Mesenchymal stem cell (in vitro differentiated cells and primary cell): Measurements from ENCODE around the gene CCDC185.

Experiments
- DNase-seq: peaks from one replicate; pipeline ENCODE4 v3.0.0-alpha.2; 2013
- H2AFZ ChIP-seq: one replicate; pipeline ENCODE4 v1.6.1; 2013; ENCODE audit warnings: low read depth, mild to moderate bottlenecking, control low read depth, inconsistent platforms, low read length, moderate library complexity
- H2AK5ac ChIP-seq: 2 replicates; pipeline ENCODE4 v1.6.1; 2013; ENCODE audit warnings: low read length, moderate library complexity, mild to moderate bottlenecking, inconsistent platforms; ENCODE audit not compliant: severe bottlenecking
- H2BK120ac ChIP-seq: one replicate; pipeline ENCODE4 v1.6.1; 2013; ENCODE audit warnings: low read depth, mild to moderate bottlenecking, inconsistent platforms, low read length, moderate library complexity
- H2BK12ac ChIP-seq, 2 experiments: one replicate each; pipeline ENCODE4 v1.6.1; 2013; ENCODE audit warnings: inconsistent platforms in 2 of 2, low read length in 2 of 2, mild to moderate bottlenecking in 2 of 2, moderate library complexity in 2 of 2, control low read depth in 1 of 2
- H2BK15ac ChIP-seq: one replicate; pipeline ENCODE4 v1.6.1; 2013; ENCODE audit warnings: mild to moderate bottlenecking, low read depth, inconsistent platforms; ENCODE audit not compliant: poor library complexity, severe bottlenecking
- H2BK5ac ChIP-seq: 2 replicates; pipeline ENCODE4 v1.6.1; 2013; ENCODE audit warnings: low read depth, mild to moderate bottlenecking, low read length, control low read depth, inconsistent platforms; ENCODE audit not compliant: poor library complexity, severe bottlenecking
- H3K14ac ChIP-seq, 2 experiments: one replicate each; pipeline ENCODE4 v1.6.1; 2013; ENCODE audit warnings: inconsistent platforms in 2 of 2, low read length in 2 of 2, control low read depth in 1 of 2, mild to moderate bottlenecking in 1 of 2, moderate library complexity in 1 of 2
- H3K18ac ChIP-seq, 2 experiments: one replicate each; pipeline ENCODE4 v1.6.1; 2013; ENCODE audit warnings: inconsistent platforms in 2 of 2, low read length in 2 of 2, control low read depth in 1 of 2, low read depth in 1 of 2, mild to moderate bottlenecking in 1 of 2
- H3K23ac ChIP-seq, 2 experiments: one replicate each; pipeline ENCODE4 v1.6.1; 2013; ENCODE audit warnings: inconsistent platforms in 2 of 2, low read length in 2 of 2, mild to moderate bottlenecking in 2 of 2, moderate library complexity in 2 of 2, control low read depth in 1 of 2
- H3K27ac ChIP-seq: 2 replicates; pipeline ENCODE4 v1.5.1; 2013; ENCODE audit warnings: mild to moderate bottlenecking, moderate library complexity, low read length, control low read depth, inconsistent platforms; ENCODE audit not compliant: poor library complexity, severe bottlenecking
- H3K27me3 ChIP-seq, 2 experiments: 2 replicates each; pipeline versions ENCODE4 v1.6.1 to v1.7.0; 2013; ENCODE audit warnings: low read length in 2 of 2, mild to moderate bottlenecking in 2 of 2, moderate library complexity in 2 of 2, control low read depth in 1 of 2, inconsistent platforms in 1 of 2; ENCODE audit not compliant: control insufficient read depth in 1 of 2, insufficient read depth in 1 of 2
- H3K36me3 ChIP-seq, 2 experiments: 2 replicates each; pipeline versions ENCODE4 v1.6.1 to v1.7.0; 2013; ENCODE audit warnings: low read length in 2 of 2, control low read depth in 1 of 2, inconsistent platforms in 1 of 2, low read depth in 1 of 2, mild to moderate bottlenecking in 1 of 2; ENCODE audit not compliant: insufficient read depth in 2 of 2, control insufficient read depth in 1 of 2
- H3K4ac ChIP-seq, 2 experiments: one replicate each; pipeline ENCODE4 v1.6.1; 2013; ENCODE audit warnings: inconsistent platforms in 2 of 2, low read length in 2 of 2, mild to moderate bottlenecking in 2 of 2, moderate library complexity in 2 of 2, control low read depth in 1 of 2, low read depth in 1 of 2
- H3K4me1 ChIP-seq: 2 replicates; pipeline ENCODE4 v1.6.1; 2013; ENCODE audit warnings: low read depth, low read length, control low read depth; ENCODE audit not compliant: control insufficient read depth, insufficient read depth
- H3K4me2 ChIP-seq: 2 replicates; pipeline ENCODE4 v1.6.1; 2013; ENCODE audit warnings: low read length, mild to moderate bottlenecking, inconsistent platforms; ENCODE audit not compliant: poor library complexity, severe bottlenecking
- H3K4me3 ChIP-seq, 2 experiments: 2 replicates each; pipeline versions ENCODE4 v1.5.1 to v1.7.0; 2013; ENCODE audit warnings: low read length in 2 of 2, mild to moderate bottlenecking in 2 of 2, control low read depth in 1 of 2, low read depth in 1 of 2; ENCODE audit not compliant: insufficient read depth in 1 of 2
- H3K79me1 ChIP-seq: replicated peaks from 2 replicates; pipeline ENCODE4 v1.6.1; 2013; ENCODE audit warnings: mild to moderate bottlenecking, control low read depth, low read length, inconsistent platforms; ENCODE audit not compliant: poor library complexity, severe bottlenecking
- H3K9ac ChIP-seq: 2 replicates; pipeline ENCODE4 v1.7.0; 2013; ENCODE audit warnings: mild to moderate bottlenecking, low read length, moderate library complexity
- H3K9me3 ChIP-seq: 2 replicates; pipeline ENCODE4 v1.7.0; 2013; ENCODE audit warnings: mild to moderate bottlenecking, low read length; ENCODE audit not compliant: control insufficient read depth
- H4K8ac ChIP-seq: one replicate; pipeline ENCODE4 v1.6.1; 2013; ENCODE audit warnings: inconsistent platforms, mild to moderate bottlenecking, low read length, moderate library complexity
- H4K91ac ChIP-seq: one replicate; pipeline ENCODE4 v1.6.1; 2013; ENCODE audit warnings: mild to moderate bottlenecking, low read length, inconsistent platforms
- WGBS: methylation state at CpG from one replicate; pipeline ENCODE4 v1.1.7; 2013; ENCODE audit warnings: mixed read lengths; 5-methylcytosine and 5-hydroxymethylcytosine counted together

The CCDC185 gene

DNA sequence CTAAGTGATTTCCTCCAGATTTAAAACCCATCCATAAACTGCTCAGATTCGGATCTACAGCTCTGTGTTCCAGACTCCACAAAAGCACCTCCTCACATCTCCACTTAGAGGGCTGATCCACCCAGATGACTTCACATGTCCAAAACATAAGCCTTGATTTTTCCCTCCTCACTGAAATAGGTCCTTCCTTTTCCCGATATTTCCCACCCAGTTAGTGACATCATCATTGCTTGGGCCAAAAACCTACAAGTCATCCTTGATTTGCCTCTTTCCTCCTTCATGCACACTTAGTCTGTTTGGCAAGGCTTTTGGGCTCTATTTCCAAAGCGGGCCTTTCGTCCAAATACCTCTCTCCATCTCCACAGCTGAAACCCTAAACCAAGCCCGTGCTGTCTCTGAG lies 32.3 kb downstream of the CCDC185 start:
- H3K4ac ChIP-seq = no peak overlapping the region
- no peak overlapping the region for H3K18ac ChIP-seq
- H3K4me1 ChIP-seq = peaks cover 3% of the 10 kb centered on the region
- no peak overlapping the region for H3K14ac ChIP-seq
- H2AK5ac ChIP-seq = no peak overlapping the region
- H3K36me3 ChIP-seq = no peaks in the 10 kb centered on the region
- H3K27ac ChIP-seq = no peak overlapping the region
- H2BK12ac ChIP-seq = no peak overlapping the region
- no peak overlapping the region for H2BK15ac ChIP-seq
- no peaks in the 10 kb centered on the region for H3K27me3 ChIP-seq
- no peak overlapping the region for H4K8ac ChIP-seq
- no peak overlapping the region for H2BK120ac ChIP-seq
- H3K23ac ChIP-seq = no peak overlapping the region
- H2AFZ ChIP-seq = no peak overlapping the region
- H2BK5ac ChIP-seq = no peak overlapping the region
- H3K9me3 ChIP-seq = no peaks in the 10 kb centered on the region
- H3K9ac ChIP-seq = peak overlapping the region; percentile 48
- H4K91ac ChIP-seq = no peak overlapping the region
- no peaks in the 10 kb centered on the region for H3K79me1 ChIP-seq
- H3K4me3 ChIP-seq = no peak overlapping the region
- H3K4me2 ChIP-seq = no peak overlapping the region
- DNase-seq = no peak
- 83% methylated on average over 5 of the region's 5 CpGs for WGBS

DNA sequence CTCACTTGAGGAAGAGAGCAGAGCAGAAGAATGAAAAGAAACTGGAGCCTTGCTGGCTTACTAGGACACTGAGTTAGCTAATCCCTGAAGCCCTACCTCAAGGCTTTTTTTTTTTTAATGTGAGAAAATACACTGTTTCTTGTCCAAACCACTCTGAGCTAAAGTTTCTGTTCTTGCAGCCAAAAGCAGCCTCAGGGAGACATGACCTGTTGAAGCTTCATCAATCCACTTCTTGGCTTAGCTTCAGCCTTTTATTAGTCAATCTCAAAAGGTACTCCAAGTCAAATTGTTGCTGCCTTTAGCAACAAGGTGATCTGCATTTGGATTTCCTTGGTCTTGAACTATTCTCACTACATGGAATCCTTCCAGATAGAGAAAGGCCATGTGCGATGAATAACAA lies 33.7 kb downstream of the CCDC185 start:
- no peak for DNase-seq
- H3K14ac ChIP-seq = no peak overlapping the region
- H3K4ac ChIP-seq = no peak overlapping the region
- no peak overlapping the region for H2BK15ac ChIP-seq
- no peak overlapping the region for H3K4me2 ChIP-seq
- H2AFZ ChIP-seq = no peak overlapping the region
- no peak overlapping the region for H3K18ac ChIP-seq
- H2BK120ac ChIP-seq = no peak overlapping the region
- H3K27me3 ChIP-seq = no peaks in the 10 kb centered on the region
- H2BK12ac ChIP-seq = no peak overlapping the region
- H3K27ac ChIP-seq = no peak overlapping the region
- no peaks in the 10 kb centered on the region for H3K36me3 ChIP-seq
- H3K9ac ChIP-seq = no peak overlapping the region
- H3K9me3 ChIP-seq = no peaks in the 10 kb centered on the region
- H3K4me1 ChIP-seq = peaks cover 5% of the 10 kb centered on the region
- H2AK5ac ChIP-seq = no peak overlapping the region
- H2BK5ac ChIP-seq = no peak overlapping the region
- no peak overlapping the region for H4K91ac ChIP-seq
- H4K8ac ChIP-seq = no peak overlapping the region
- H3K23ac ChIP-seq = no peak overlapping the region
- H3K4me3 ChIP-seq = no peak overlapping the region
- WGBS = 100% methylated on average over 1 of the region's 1 CpG
- no peaks in the 10 kb centered on the region for H3K79me1 ChIP-seq

DNA sequence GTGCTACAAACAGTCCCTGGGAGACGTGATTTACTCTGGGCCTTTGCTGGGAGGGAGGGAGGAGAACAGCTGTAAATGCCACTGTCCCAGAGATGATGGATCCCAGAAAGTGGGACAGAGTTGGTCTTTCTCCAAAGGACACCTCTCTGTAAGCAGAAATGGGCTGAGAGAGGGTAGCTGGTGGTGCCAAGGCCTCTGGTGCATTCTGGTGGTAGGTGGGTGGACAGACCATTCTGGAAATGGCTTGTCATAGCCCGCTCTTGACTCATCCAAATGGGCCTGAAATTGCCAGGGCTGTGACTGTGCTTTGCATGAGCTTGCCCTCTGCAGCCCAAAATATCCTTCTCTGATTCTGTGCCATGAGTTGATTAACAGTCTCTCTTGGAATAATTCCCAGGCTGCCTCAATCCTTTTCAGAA lies 36.1 kb downstream of the CCDC185 start:
- Histone ChIP-seq H4K91ac (no peak overlapping the region), H2BK5ac (no peak overlapping the region), H3K27me3 (no peaks in the 10 kb centered on the region), H3K18ac (no peak overlapping the region), H3K36me3 (no peaks in the 10 kb centered on the region), H2BK12ac (no peak overlapping the region), H3K9me3 (no peaks in the 10 kb centered on the region), H3K14ac (no peak overlapping the region), H2BK15ac (no peak overlapping the region), H2AK5ac (no peak overlapping the region), H2BK120ac (no peak overlapping the region), H3K4me2 (no peak overlapping the region), H3K4me1 (peaks cover 3% of the 10 kb centered on the region), H4K8ac (no peak overlapping the region), H3K79me1 (no peaks in the 10 kb centered on the region), H3K4ac (no peak overlapping the region), H2AFZ (no peak overlapping the region), H3K23ac (no peak overlapping the region), H3K9ac (peak overlapping the region; percentile 3), H3K4me3 (no peak overlapping the region), H3K27ac (no peak overlapping the region)
- no peak for DNase-seq
- WGBS = 70% methylated on average over 2 of the region's 2 CpGs

DNA sequence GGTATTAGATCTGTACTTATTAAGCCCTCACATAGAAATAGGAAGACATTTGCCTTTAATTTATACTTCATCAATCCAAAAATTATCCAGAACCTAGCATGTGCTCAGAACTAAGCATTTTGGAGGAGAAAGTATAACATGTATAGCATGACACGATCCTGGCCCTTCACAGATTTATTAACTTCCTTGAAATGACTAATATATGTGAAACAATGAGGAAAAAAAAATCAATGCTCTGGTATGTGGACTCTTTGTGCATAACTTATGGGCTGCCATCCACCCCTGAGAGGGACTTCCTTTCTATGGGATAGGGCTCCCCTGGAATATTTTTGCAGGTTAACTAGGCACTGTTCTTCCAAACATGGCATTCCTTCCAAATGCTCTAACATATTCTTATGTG lies 36.6 kb downstream of the CCDC185 start:
- no peak overlapping the region for H3K23ac ChIP-seq
- no peak overlapping the region for H2BK15ac ChIP-seq
- no peak overlapping the region for H3K9ac ChIP-seq
- no peak overlapping the region for H2BK12ac ChIP-seq
- no peaks in the 10 kb centered on the region for H3K9me3 ChIP-seq
- H3K4me2 ChIP-seq = no peak overlapping the region
- DNase-seq = no peak
- no peak overlapping the region for H3K18ac ChIP-seq
- H2BK120ac ChIP-seq = no peak overlapping the region
- H2BK5ac ChIP-seq = no peak overlapping the region
- H3K4me3 ChIP-seq = no peak overlapping the region
- no CpG with 5 or more reads among the region's 1 CpG for WGBS
- no peak overlapping the region for H3K27ac ChIP-seq
- H3K36me3 ChIP-seq = no peaks in the 10 kb centered on the region
- H4K8ac ChIP-seq = no peak overlapping the region
- H2AK5ac ChIP-seq = no peak overlapping the region
- no peaks in the 10 kb centered on the region for H3K27me3 ChIP-seq
- no peaks in the 10 kb centered on the region for H3K79me1 ChIP-seq
- H3K4me1 ChIP-seq = peaks cover 3% of the 10 kb centered on the region
- no peak overlapping the region for H3K14ac ChIP-seq
- no peak overlapping the region for H4K91ac ChIP-seq
- H2AFZ ChIP-seq = no peak overlapping the region
- H3K4ac ChIP-seq = no peak overlapping the region
